IMR-90 (cell line): ENCODE measurements around the gene HS3ST6. TPM values are rescaled to one million over a fixed set of nuclear protein-coding genes. Genes with fewer than 3 reads are reported as not detected.

ENCODE experiments used
- ATAC-seq: fragments of 200-7000 bp; cut with Tn5 transposase; 2 replicates; pipeline ENCODE4 v1.9.1; 2020; ENCODE audit warnings: low read depth, mild to moderate bottlenecking, moderate library complexity
- BruUV-seq: library from RNA; stranded (reverse); fragments of 400-500 nt; replicated peaks from 2 replicates; lab custom pipeline; 2021; lab: Mats Ljungman, UMichigan
- CTCF ChIA-PET: fragments of 300-600 bp; formaldehyde crosslinking; extraction: SDS; loops from one replicate; lab custom pipeline; 2021; ENCODE audit warnings: antibody characterized with exemption; lab: Yijun Ruan, JAX
- POLR2A ChIA-PET: fragments of 300-600 bp; sonication (Branson Sonifier 250); formaldehyde crosslinking; loops from one replicate; lab custom pipeline; 2022; ENCODE audit warnings: antibody characterized with exemption; ENCODE audit not compliant: unreplicated experiment; lab: Charles Lee
- DNase-seq: peaks from one replicate; pipeline ENCODE4 v3.0.0; 2013
- H2AFZ ChIP-seq: replicated peaks from 2 replicates; pipeline ENCODE3; 2013; ENCODE audit warnings: low read length, mild to moderate bottlenecking; ENCODE audit not compliant: poor library complexity
- H2AK5ac ChIP-seq: 2 replicates; pipeline ENCODE4 v1.6.1; 2013; ENCODE audit warnings: low read depth, low read length, inconsistent platforms
- H2AK9ac ChIP-seq: replicated peaks from 2 replicates; pipeline ENCODE3; 2013; ENCODE audit warnings: mild to moderate bottlenecking, low read depth, low read length, moderate library complexity; ENCODE audit not compliant: poor library complexity
- H2BK120ac ChIP-seq: 2 replicates; pipeline ENCODE4 v1.6.1; 2013; ENCODE audit warnings: low read depth, low read length, inconsistent platforms
- H2BK15ac ChIP-seq: 3 replicates; pipeline ENCODE4 v1.6.1; 2013; ENCODE audit warnings: low read depth, low read length, inconsistent platforms
- H2BK20ac ChIP-seq: 2 replicates; pipeline ENCODE4 v1.6.1; 2013; ENCODE audit warnings: low read depth, mild to moderate bottlenecking, inconsistent platforms, low read length, moderate library complexity
- H2BK5ac ChIP-seq: 2 replicates; pipeline ENCODE4 v1.6.1; 2013; ENCODE audit warnings: mild to moderate bottlenecking, low read depth, low read length, inconsistent platforms; ENCODE audit not compliant: poor library complexity, severe bottlenecking
- H3K14ac ChIP-seq: replicated peaks from 2 replicates; pipeline ENCODE4 v1.6.1; 2013; ENCODE audit warnings: low read depth, low read length, inconsistent platforms
- H3K18ac ChIP-seq: 2 replicates; pipeline ENCODE4 v1.6.1; 2013; ENCODE audit warnings: low read depth, low read length, control low read depth
- H3K23ac ChIP-seq: 2 replicates; pipeline ENCODE4 v1.6.1; 2013; ENCODE audit warnings: low read depth, low read length, inconsistent platforms
- H3K27ac ChIP-seq: 2 replicates; pipeline ENCODE4 v1.5.1; 2013; ENCODE audit warnings: mild to moderate bottlenecking, control low read depth, low read length; ENCODE audit not compliant: insufficient read depth
- H3K27me3 ChIP-seq: 2 replicates; pipeline ENCODE4 v1.6.1; 2013; ENCODE audit warnings: low read length; ENCODE audit not compliant: control insufficient read depth, insufficient read depth
- H3K36me3 ChIP-seq: 2 replicates; pipeline ENCODE4 v1.6.1; 2013; ENCODE audit warnings: low read length, mixed read lengths; ENCODE audit not compliant: control insufficient read depth, insufficient read depth
- H3K4ac ChIP-seq: 2 replicates; pipeline ENCODE4 v1.6.1; 2013; ENCODE audit warnings: low read depth, low read length, inconsistent platforms
- H3K4me1 ChIP-seq: 2 replicates; pipeline ENCODE4 v1.6.1; 2013; ENCODE audit warnings: low read length, mixed read lengths; ENCODE audit not compliant: control insufficient read depth, insufficient read depth
- H3K4me2 ChIP-seq: 2 replicates; pipeline ENCODE4 v1.6.1; 2013; ENCODE audit warnings: low read depth, mild to moderate bottlenecking, control low read depth, low read length, moderate library complexity
- H3K4me3 ChIP-seq: 2 replicates; pipeline ENCODE4 v1.5.1; 2013; ENCODE audit warnings: low read depth, mild to moderate bottlenecking, control low read depth, low read length, moderate library complexity; ENCODE audit not compliant: insufficient read depth
- H3K56ac ChIP-seq: 2 replicates; pipeline ENCODE4 v1.6.1; 2013; ENCODE audit warnings: low read length, inconsistent platforms; ENCODE audit not compliant: insufficient read depth; ENCODE audit errors: extremely low read depth
- H3K79me1 ChIP-seq, 2 experiments: 2 replicates each; pipeline ENCODE4 v1.6.1; 2013; ENCODE audit warnings: low read length in 2 of 2, inconsistent platforms in 1 of 2, low read depth in 1 of 2
- H3K9ac ChIP-seq: 2 replicates; pipeline ENCODE4 v1.6.1; 2013; ENCODE audit warnings: low read depth, low read length, control low read depth
- H3K9me1 ChIP-seq: 2 replicates; pipeline ENCODE4 v1.6.1; 2013; ENCODE audit warnings: low read length, inconsistent platforms; ENCODE audit not compliant: insufficient read depth
- H3K9me3 ChIP-seq: 2 replicates; pipeline ENCODE4 v1.6.1; 2013; ENCODE audit warnings: low read length; ENCODE audit not compliant: control insufficient read depth, insufficient read depth
- H4K20me1 ChIP-seq: 2 replicates; pipeline ENCODE4 v1.6.1; 2013; ENCODE audit warnings: low read length, inconsistent platforms; ENCODE audit not compliant: insufficient read depth
- H4K5ac ChIP-seq: 2 replicates; pipeline ENCODE4 v1.6.1; 2013; ENCODE audit warnings: mild to moderate bottlenecking, low read depth, low read length, control low read depth
- H4K8ac ChIP-seq, 2 experiments: 2 replicates each; pipeline ENCODE4 v1.6.1; 2013; ENCODE audit warnings: low read depth in 2 of 2, low read length in 2 of 2, control low read depth in 1 of 2, inconsistent platforms in 1 of 2
- H4K91ac ChIP-seq: 2 replicates; pipeline ENCODE4 v1.6.1; 2013; ENCODE audit warnings: low read depth, low read length, inconsistent platforms; ENCODE audit not compliant: insufficient read depth
- BHLHE40 ChIP-seq: fragments of 150-350 bp; IDR thresholded peaks from 2 replicates; pipeline ENCODE4 v1.6.1; 2016; ENCODE audit warnings: mild to moderate bottlenecking, low read depth, low read length
- CEBPB ChIP-seq: IDR thresholded peaks from 2 replicates; pipeline ENCODE4 v1.6.1; 2012; ENCODE audit warnings: low read depth, low read length, improper control_type of control experiment
- CHD1 ChIP-seq: IDR thresholded peaks from 2 replicates; pipeline ENCODE4 v1.6.1; 2012; ENCODE audit warnings: low read depth, low read length, improper control_type of control experiment
- FOS ChIP-seq: fragments of 150-350 bp; IDR thresholded peaks from 2 replicates; pipeline ENCODE4 v1.6.1; 2016; ENCODE audit warnings: low read depth, low read length
- MAZ ChIP-seq: IDR thresholded peaks from 2 replicates; pipeline ENCODE4 v1.6.1; 2012; ENCODE audit warnings: low read depth, mild to moderate bottlenecking, low read length, improper control_type of control experiment, moderate library complexity, borderline replicate concordance
- MXI1 ChIP-seq: IDR thresholded peaks from 2 replicates; pipeline ENCODE4 v1.6.1; 2012; ENCODE audit warnings: low read depth, mild to moderate bottlenecking, low read length, moderate library complexity, borderline replicate concordance
- NFE2L2 ChIP-seq: fragments of 150-350 bp; IDR thresholded peaks from 2 replicates; pipeline ENCODE4 v1.6.1; 2016; ENCODE audit warnings: low read depth, mild to moderate bottlenecking, low read length
- RAD21 ChIP-seq: IDR thresholded peaks from 2 replicates; pipeline ENCODE4 v1.6.1; 2012; ENCODE audit warnings: low read length, improper control_type of control experiment
- RCOR1 ChIP-seq: IDR thresholded peaks from 2 replicates; pipeline ENCODE4 v1.6.1; 2012; ENCODE audit warnings: mild to moderate bottlenecking, low read length, improper control_type of control experiment; ENCODE audit not compliant: insufficient replicate concordance
- SMC3 ChIP-seq: fragments of 150-350 bp; IDR thresholded peaks from 2 replicates; pipeline ENCODE4 v1.6.1; 2016; ENCODE audit warnings: low read depth, mild to moderate bottlenecking, antibody characterized with exemption, low read length, moderate library complexity
- WGBS, 2 experiments: methylation state at CpG; one replicate each; pipeline versions ENCODE4 v1.1.5 to v1.1.7; 2013; ENCODE audit warnings: missing lambda C conversion rate in 2 of 2; ENCODE audit not compliant: insufficient read length in 1 of 2; ENCODE audit errors: extremely low coverage in 2 of 2; 5-methylcytosine and 5-hydroxymethylcytosine counted together
- dilution Hi-C: fragments of 300-500 bp; cut with HindIII; formaldehyde crosslinking; loops from one replicate; pipeline ENCODE4 v1.14.3; 2018; ENCODE audit warnings: low sequenced_read_pairs; ENCODE audit not compliant: unreplicated experiment
- in situ Hi-C: fragments of 300-500 bp; cut with MboI; formaldehyde crosslinking; loops from 3 replicates; pipeline ENCODE4 v1.14.3; 2019; ENCODE audit warnings: low sequenced_read_pairs, inconsistent platforms, mixed read lengths
- intact Hi-C: fragments of 100-400 bp; cut with micrococcal nuclease; formaldehyde crosslinking; loops from 2 replicates; pipeline ENCODE4 v1.10.0; 2022
- polyA plus RNA-seq, 3 experiments: library from polyadenylated mRNA; depleted of rRNA; stranded (reverse); fragments of >200 nt; gene quantifications; 2 replicates each; pipeline ENCODE4 v1.2.3, GENCODE V29; 2012; ENCODE audit warnings: low replicate concordance in 1 of 3
- total RNA-seq: library from RNA; depleted of rRNA; stranded (reverse); fragments of >200 nt; gene quantifications from 2 replicates; pipeline ENCODE4 v1.2.3, GENCODE V29; 2012
- TF ChIP-seq, protein P1 (sequence below): fragments of 150-350 bp; IDR thresholded peaks from 2 replicates; pipeline ENCODE4 v1.6.1; 2016; ENCODE audit warnings: low read depth, mild to moderate bottlenecking, low read length, moderate library complexity, borderline replicate concordance
- TF ChIP-seq, protein P2 (sequence below): conservative IDR thresholded peaks from 2 replicates; pipeline ENCODE4 v1.5.1; 2012; ENCODE audit warnings: mild to moderate bottlenecking, low read depth, low read length, improper control_type of control experiment
- TF ChIP-seq, protein P3 (sequence below): fragments of 150-350 bp; IDR thresholded peaks from 2 replicates; pipeline ENCODE4 v1.6.1; 2017; ENCODE audit warnings: mild to moderate bottlenecking, antibody characterized with exemption, low read length, low read depth

HS3ST6 gene
- total and polyA plus RNA-seq, 2 of the 4 experiments (the other 2 are of a cell fraction), result not detected

DNA sequence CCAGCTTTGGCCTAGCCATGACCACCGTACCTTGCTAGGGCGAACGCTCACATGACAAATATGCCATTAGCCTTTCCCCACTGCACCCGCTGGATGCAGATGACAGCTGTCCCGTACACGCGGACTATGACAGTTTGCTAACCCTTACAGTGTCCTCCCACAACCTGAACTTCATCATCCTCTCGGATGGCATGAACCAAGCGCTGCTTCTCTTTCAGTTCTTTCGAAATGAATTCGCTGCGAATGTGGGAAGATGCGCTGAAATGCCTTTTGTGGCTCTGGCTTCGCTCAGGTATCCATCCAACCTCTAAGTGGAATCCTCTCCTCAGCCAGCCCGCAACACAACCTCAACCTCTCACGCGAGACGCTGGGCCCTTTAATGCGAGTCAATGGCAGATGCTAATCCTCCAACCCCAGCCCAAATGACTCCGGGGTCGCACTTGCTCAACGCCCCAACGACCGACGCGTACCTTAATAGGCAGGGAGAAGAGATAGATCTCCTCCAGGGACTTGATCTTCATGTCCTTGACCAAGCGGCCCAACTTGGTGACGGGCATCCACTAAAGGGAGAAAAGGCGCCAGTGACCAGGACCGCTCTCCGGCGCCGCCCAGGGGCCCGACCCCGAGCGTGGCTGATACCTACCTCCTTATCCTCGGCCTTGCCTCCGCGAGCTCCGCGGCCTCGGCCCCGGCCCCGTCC is 45.7 kb upstream of the HS3ST6 start:
- Histone ChIP-seq H4K5ac (no peak overlapping the region), H3K9ac (peak overlapping the region; percentile 85), H3K56ac (peak overlapping the region; percentile 73), H3K14ac (peak overlapping the region; percentile 94), H4K8ac (peak overlapping the region in 1 of 2 experiments; percentile 7; a peak in 1 of 4 replicates), H2AK5ac (peak overlapping the region; percentile 58), H2AFZ (no peak overlapping the region), H3K4ac (peak overlapping the region; percentile 64), H3K27ac (peak overlapping the region; percentile 62), H3K4me1 (peaks cover 12% of the 10 kb centered on the region), H3K9me1 (0 out of 2 replicates have a peak, but pooled peaks cover 6% of the 10 kb centered on the region), H2BK20ac (no peak overlapping the region), H2BK5ac (no peak overlapping the region), H3K27me3 (no peaks in the 10 kb centered on the region), H4K20me1 (peaks cover 43% of the 10 kb centered on the region), H3K23ac (peak overlapping the region; percentile 37), H3K79me1 (peaks cover 3 to 53% of the 10 kb centered on the region in 2 experiments), H2BK120ac (no peak overlapping the region), H2BK15ac (no peak overlapping the region), H4K91ac (peak overlapping the region; percentile 11; the same call in 1 of the 2 replicates), H3K18ac (no peak overlapping the region), H3K4me3 (peak overlapping the region; percentile 87), H3K36me3 (peaks cover 27% of the 10 kb centered on the region), H2AK9ac (peak overlapping the region; percentile 97), H3K4me2 (peak overlapping the region; percentile 84), H3K9me3 (no peaks in the 10 kb centered on the region)
- no TSS peak for BruUV-seq
- no peak for DNase-seq
- in situ Hi-C loops (no loop called here), dilution Hi-C loops (no loop called here), intact Hi-C loops (no loop called here)
- CTCF ChIA-PET, result interaction anchor here (0.9 to 1.0 kb wide), 2 partner anchors 151 to 177 kb away, joined by 3 read pairs; no protein-coding TSS in a partner anchor
- WGBS, 2 experiments, result 6% methylated on average over 9 of the region's 44 CpGs; no CpG with 5 or more reads in 1 of the 2 experiments
- ATAC-seq, result peak; percentile 8
- POLR2A ChIA-PET, result interaction anchor here (0.9 to 1.0 kb wide), 3 partner anchors 14 to 176 kb away, joined by 3 to 9 read pairs (median 3); no protein-coding TSS in a partner anchor
- TF ChIP-seq NFE2L2 (no peak), MXI1 (0 out of 2 replicates have a peak, but pooled peaks have one; percentile 42), FOS (no peak), CEBPB (no peak), MAZ (no peak), RCOR1 (no peak), SMC3 (no peak), RAD21 (no peak), BHLHE40 (no peak), CHD1 (no peak)
- TF ChIP-seq, protein P1, sequence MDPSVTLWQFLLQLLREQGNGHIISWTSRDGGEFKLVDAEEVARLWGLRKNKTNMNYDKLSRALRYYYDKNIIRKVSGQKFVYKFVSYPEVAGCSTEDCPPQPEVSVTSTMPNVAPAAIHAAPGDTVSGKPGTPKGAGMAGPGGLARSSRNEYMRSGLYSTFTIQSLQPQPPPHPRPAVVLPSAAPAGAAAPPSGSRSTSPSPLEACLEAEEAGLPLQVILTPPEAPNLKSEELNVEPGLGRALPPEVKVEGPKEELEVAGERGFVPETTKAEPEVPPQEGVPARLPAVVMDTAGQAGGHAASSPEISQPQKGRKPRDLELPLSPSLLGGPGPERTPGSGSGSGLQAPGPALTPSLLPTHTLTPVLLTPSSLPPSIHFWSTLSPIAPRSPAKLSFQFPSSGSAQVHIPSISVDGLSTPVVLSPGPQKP, result no peak
- TF ChIP-seq, protein P2, sequence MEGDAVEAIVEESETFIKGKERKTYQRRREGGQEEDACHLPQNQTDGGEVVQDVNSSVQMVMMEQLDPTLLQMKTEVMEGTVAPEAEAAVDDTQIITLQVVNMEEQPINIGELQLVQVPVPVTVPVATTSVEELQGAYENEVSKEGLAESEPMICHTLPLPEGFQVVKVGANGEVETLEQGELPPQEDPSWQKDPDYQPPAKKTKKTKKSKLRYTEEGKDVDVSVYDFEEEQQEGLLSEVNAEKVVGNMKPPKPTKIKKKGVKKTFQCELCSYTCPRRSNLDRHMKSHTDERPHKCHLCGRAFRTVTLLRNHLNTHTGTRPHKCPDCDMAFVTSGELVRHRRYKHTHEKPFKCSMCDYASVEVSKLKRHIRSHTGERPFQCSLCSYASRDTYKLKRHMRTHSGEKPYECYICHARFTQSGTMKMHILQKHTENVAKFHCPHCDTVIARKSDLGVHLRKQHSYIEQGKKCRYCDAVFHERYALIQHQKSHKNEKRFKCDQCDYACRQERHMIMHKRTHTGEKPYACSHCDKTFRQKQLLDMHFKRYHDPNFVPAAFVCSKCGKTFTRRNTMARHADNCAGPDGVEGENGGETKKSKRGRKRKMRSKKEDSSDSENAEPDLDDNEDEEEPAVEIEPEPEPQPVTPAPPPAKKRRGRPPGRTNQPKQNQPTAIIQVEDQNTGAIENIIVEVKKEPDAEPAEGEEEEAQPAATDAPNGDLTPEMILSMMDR, result 0 out of 2 replicates have a peak, but pooled peaks have one; percentile 3
- TF ChIP-seq, protein P3, sequence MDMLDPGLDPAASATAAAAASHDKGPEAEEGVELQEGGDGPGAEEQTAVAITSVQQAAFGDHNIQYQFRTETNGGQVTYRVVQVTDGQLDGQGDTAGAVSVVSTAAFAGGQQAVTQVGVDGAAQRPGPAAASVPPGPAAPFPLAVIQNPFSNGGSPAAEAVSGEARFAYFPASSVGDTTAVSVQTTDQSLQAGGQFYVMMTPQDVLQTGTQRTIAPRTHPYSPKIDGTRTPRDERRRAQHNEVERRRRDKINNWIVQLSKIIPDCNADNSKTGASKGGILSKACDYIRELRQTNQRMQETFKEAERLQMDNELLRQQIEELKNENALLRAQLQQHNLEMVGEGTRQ, result no peak
